ENCODE data around the gene TMEM204. TPM values are rescaled to one million over a fixed set of nuclear protein-coding genes. Genes with fewer than 3 reads are reported as not detected.

Gene TMEM204
- total and polyA plus RNA-seq, 2 donors (not counting 1 experiment from before 2014, with no cell fraction given): 0.27 to 2.7 TPM

DNA sequence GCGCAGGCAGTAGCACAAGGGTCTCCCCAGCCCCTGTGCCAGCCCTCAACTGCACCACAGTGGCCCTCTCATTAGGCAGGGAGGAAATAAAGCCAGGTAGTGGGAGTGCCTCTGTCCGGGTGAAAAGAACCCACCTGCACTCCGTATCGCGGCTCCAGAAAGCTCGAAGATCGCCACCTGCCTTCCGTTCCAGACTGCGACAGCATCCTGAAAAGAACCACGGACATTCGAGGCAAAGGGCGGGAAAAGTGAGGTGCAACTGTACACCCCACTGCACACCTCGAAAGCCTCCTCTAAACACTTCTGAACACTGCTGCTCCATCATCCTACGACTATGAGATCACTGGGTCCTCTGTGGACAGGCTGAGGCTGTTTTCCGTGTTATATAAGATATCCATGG, 49.7 kb downstream of the TMEM204 start:
- Histone ChIP-seq H4K20me1 (ENCODE audit: control insufficient read depth, insufficient read depth, low read length, poor library complexity, severe bottlenecking) (no peaks in the 10 kb centered on the region), H3K4me3 (ENCODE audit: control extremely low read depth in 1 of 5, extremely low read depth in 1 of 5, insufficient read depth in 1 of 5, low read depth in 2 of 5, low read length in 4 of 5) (no peak overlapping the region), H3K27ac (ENCODE audit: low read length in 2 of 2) (no peak overlapping the region)

GRCh38 chr16:1584926-1585484, 51.5 kb downstream of the TMEM204 start:
- 85% methylated on average over 4 of the region's 8 CpGs for WGBS (ENCODE audit: insufficient coverage)
- Histone ChIP-seq H3K9ac (ENCODE audit: low read length) (no peak overlapping the region), H3K27ac (ENCODE audit: low read length in 2 of 2) (no peak overlapping the region), H3K4me2 (replicated peaks; ENCODE audit: low read depth, low read length, poor library complexity, severe bottlenecking) (no peak overlapping the region), H4K20me1 (ENCODE audit: control insufficient read depth, insufficient read depth, low read length, poor library complexity, severe bottlenecking) (no peaks in the 10 kb centered on the region), H3K4me1 (ENCODE audit: control insufficient read depth in 2 of 2, insufficient read depth in 2 of 2, low read length in 2 of 2) (no peaks in the 10 kb centered on the region), H3K4me3 (ENCODE audit: control extremely low read depth in 1 of 5, extremely low read depth in 1 of 5, insufficient read depth in 1 of 5, low read depth in 2 of 5, low read length in 4 of 5) (no peak overlapping the region), H2AFZ (ENCODE audit: insufficient read depth, low read depth, low read length, poor library complexity, severe bottlenecking) (no peak overlapping the region), H3K36me3 (replicated peaks in 1 of 2; ENCODE audit: control extremely low read depth in 1 of 2, control insufficient read depth in 1 of 2, extremely low read depth in 1 of 2, insufficient read depth in 2 of 2, low read length in 1 of 2) (no peaks in the 10 kb centered on the region), H3K9me3 (ENCODE audit: control extremely low read depth in 1 of 3, control insufficient read depth in 2 of 3, insufficient read depth in 1 of 3, low read length in 2 of 3) (peaks cover 0 to 10% (median 0%) of the 10 kb centered on the region in 3 donors), H3K27me3 (replicated peaks in 1 of 4; ENCODE audit: control extremely low read depth in 1 of 4, control insufficient read depth in 3 of 4, insufficient read depth in 4 of 4, low read length in 3 of 4) (no peaks in the 10 kb centered on the region), H3K79me2 (ENCODE audit: control insufficient read depth, insufficient read depth, low read length) (no peaks in the 10 kb centered on the region)
- ChIA-PET CTCF (no interaction called here), POLR2A (no interaction called here)
- Mint-ChIP-seq H3K4me1 (no peaks in the 10 kb centered on the region), H3K27me3 (no peaks in the 10 kb centered on the region), H3K27ac (no peak overlapping the region), H3K4me3 (no peak overlapping the region), H3K9me3 (ENCODE audit: insufficient read depth) (no peaks in the 10 kb centered on the region)
- intact Hi-C loops (cut with micrococcal nuclease): no loop called here
- DNase-seq (no peak), ATAC-seq (ENCODE audit: low read depth) (no peak)
- TF ChIP-seq EZH2 (IDR thresholded peaks at IDR 0.05; ENCODE audit: borderline replicate concordance, insufficient read depth, low read depth, low read length, poor library complexity, severe bottlenecking): no peak
- TF ChIP-seq, protein P1, sequence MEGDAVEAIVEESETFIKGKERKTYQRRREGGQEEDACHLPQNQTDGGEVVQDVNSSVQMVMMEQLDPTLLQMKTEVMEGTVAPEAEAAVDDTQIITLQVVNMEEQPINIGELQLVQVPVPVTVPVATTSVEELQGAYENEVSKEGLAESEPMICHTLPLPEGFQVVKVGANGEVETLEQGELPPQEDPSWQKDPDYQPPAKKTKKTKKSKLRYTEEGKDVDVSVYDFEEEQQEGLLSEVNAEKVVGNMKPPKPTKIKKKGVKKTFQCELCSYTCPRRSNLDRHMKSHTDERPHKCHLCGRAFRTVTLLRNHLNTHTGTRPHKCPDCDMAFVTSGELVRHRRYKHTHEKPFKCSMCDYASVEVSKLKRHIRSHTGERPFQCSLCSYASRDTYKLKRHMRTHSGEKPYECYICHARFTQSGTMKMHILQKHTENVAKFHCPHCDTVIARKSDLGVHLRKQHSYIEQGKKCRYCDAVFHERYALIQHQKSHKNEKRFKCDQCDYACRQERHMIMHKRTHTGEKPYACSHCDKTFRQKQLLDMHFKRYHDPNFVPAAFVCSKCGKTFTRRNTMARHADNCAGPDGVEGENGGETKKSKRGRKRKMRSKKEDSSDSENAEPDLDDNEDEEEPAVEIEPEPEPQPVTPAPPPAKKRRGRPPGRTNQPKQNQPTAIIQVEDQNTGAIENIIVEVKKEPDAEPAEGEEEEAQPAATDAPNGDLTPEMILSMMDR (IDR thresholded peaks at IDR 0.05): no peak

More for the DNA sequence above, 49.7 kb downstream of the TMEM204 start:
- Mint-ChIP-seq H3K27me3 (no peaks in the 10 kb centered on the region), H3K4me1 (no peaks in the 10 kb centered on the region), H3K27ac (no peak overlapping the region), H3K4me3 (no peak overlapping the region), H3K9me3 (ENCODE audit: insufficient read depth) (no peaks in the 10 kb centered on the region)
- Histone ChIP-seq H3K79me2 (ENCODE audit: control insufficient read depth, insufficient read depth, low read length) (no peaks in the 10 kb centered on the region), H3K9ac (ENCODE audit: low read length) (no peak overlapping the region), H3K27me3 (replicated peaks in 1 of 4; ENCODE audit: control extremely low read depth in 1 of 4, control insufficient read depth in 3 of 4, insufficient read depth in 4 of 4, low read length in 3 of 4) (no peaks in the 10 kb centered on the region), H3K4me2 (replicated peaks; ENCODE audit: low read depth, low read length, poor library complexity, severe bottlenecking) (no peak overlapping the region), H2AFZ (ENCODE audit: insufficient read depth, low read depth, low read length, poor library complexity, severe bottlenecking) (no peak overlapping the region), H3K4me1 (ENCODE audit: control insufficient read depth in 2 of 2, insufficient read depth in 2 of 2, low read length in 2 of 2) (no peaks in the 10 kb centered on the region), H3K36me3 (replicated peaks in 1 of 2; ENCODE audit: control extremely low read depth in 1 of 2, control insufficient read depth in 1 of 2, extremely low read depth in 1 of 2, insufficient read depth in 2 of 2, low read length in 1 of 2) (no peaks in the 10 kb centered on the region), H3K9me3 (ENCODE audit: control extremely low read depth in 1 of 3, control insufficient read depth in 2 of 3, insufficient read depth in 1 of 3, low read length in 2 of 3) (peaks cover 0 to 10% (median 0%) of the 10 kb centered on the region in 3 donors)
- intact Hi-C loops (cut with micrococcal nuclease): no loop called here
- TF ChIP-seq EZH2 (IDR thresholded peaks at IDR 0.05; ENCODE audit: borderline replicate concordance, insufficient read depth, low read depth, low read length, poor library complexity, severe bottlenecking): no peak
- TF ChIP-seq, protein P1 (IDR thresholded peaks at IDR 0.05): no peak
- ATAC-seq (ENCODE audit: low read depth): no peak
- no peak for DNase-seq
- WGBS (ENCODE audit: insufficient coverage): 94% methylated on average over 12 of the region's 15 CpGs
- CTCF ChIA-PET: no interaction called here
- POLR2A ChIA-PET: no interaction called here
